HepG2 (cell line): ENCODE results near the gene IFT122. TPM values are rescaled to one million over a fixed set of nuclear protein-coding genes. Genes with fewer than 3 reads are reported as not detected.

Experiments used
- ATAC-seq: fragments of 200-7000 bp; cut with Tn5 transposase; 3 replicates; pipeline ENCODE4 v1.9.1; 2020; ENCODE audit warnings: mild to moderate bottlenecking, moderate library complexity
- BruUV-seq: library from RNA; stranded (reverse); fragments of 400-500 nt; replicated peaks from 2 replicates; lab custom pipeline; 2021; lab: Mats Ljungman, UMichigan
- CTCF ChIA-PET: fragments of 300-600 bp; formaldehyde crosslinking; extraction: SDS; loops from one replicate; lab custom pipeline; 2021; ENCODE audit warnings: low total read pairs, inconsistent platforms, low intra/inter-chr PET ratio; lab: Yijun Ruan, JAX
- POLR2A ChIA-PET: fragments of 350-600 bp; sonication (Branson Sonifier 250); formaldehyde crosslinking; loops from one replicate; lab custom pipeline; 2020; ENCODE audit warnings: antibody characterized with exemption, inconsistent platforms; lab: Yijun Ruan, JAX
- DNase-seq: peaks from one replicate; pipeline ENCODE4 v3.0.0-alpha.2; 2015; ENCODE audit warnings: low spot score
- FAIRE-seq: peaks from 3 replicates; lab custom pipeline; 2011; peaks lifted over from hg19 to GRCh38; lab: Jason Lieb, UNC
- H2AFZ ChIP-seq: one replicate; pipeline ENCODE4 v1.6.1; 2011; ENCODE audit warnings: low read length, inconsistent platforms
- H3K27ac ChIP-seq: fragments of 300-600 bp; 3 replicates; pipeline ENCODE4 v1.8.0; 2011; ENCODE audit warnings: mixed run types, mild to moderate bottlenecking, mixed read lengths, low read length, inconsistent platforms; ENCODE audit not compliant: insufficient read depth; ENCODE audit errors: extremely low read length
- H3K27me3 ChIP-seq, 2 experiments: fragments of 200-600 bp in 1 of 2; 2 replicates in 1 of 2; 3 replicates in 1 of 2; pipeline versions ENCODE4 v1.6.0 to v1.8.0; 2011; ENCODE audit warnings: low read length in 2 of 2, mild to moderate bottlenecking in 2 of 2, moderate library complexity in 2 of 2, inconsistent platforms in 1 of 2; ENCODE audit not compliant: insufficient read depth in 2 of 2, control insufficient read depth in 1 of 2
- H3K36me3 ChIP-seq, 2 experiments: fragments of 200-600 bp in 1 of 2; replicated peaks in 1 of 2; 2 replicates in 1 of 2; 3 replicates in 1 of 2; pipeline versions ENCODE4 v1.5.1 to v1.8.0; 2011; ENCODE audit warnings: low read length in 2 of 2, inconsistent platforms in 1 of 2; ENCODE audit not compliant: insufficient read depth in 2 of 2, control insufficient read depth in 1 of 2
- H3K4me1 ChIP-seq: 2 replicates; pipeline ENCODE4 v1.5.1; 2012; ENCODE audit warnings: low read length, inconsistent platforms; ENCODE audit not compliant: insufficient read depth
- H3K4me2 ChIP-seq: 2 replicates; pipeline ENCODE4 v1.6.0; 2011; ENCODE audit warnings: low read depth, low read length, inconsistent platforms
- H3K4me3 ChIP-seq, 3 experiments: fragments of 200-600 bp in 1 of 3; sonication (generic), shearing (Covaris generic) in 1 of 3; replicated peaks in 1 of 3; 2 replicates each; pipeline ENCODE4 v1.5.1; 2011 to 2016; ENCODE audit warnings: low read length in 3 of 3, inconsistent platforms in 2 of 3, low read depth in 2 of 3, mild to moderate bottlenecking in 2 of 3, control low read depth in 1 of 3, mixed read lengths in 1 of 3; ENCODE audit not compliant: insufficient read depth in 1 of 3
- H3K79me2 ChIP-seq: one replicate; pipeline ENCODE4 v1.6.1; 2011; ENCODE audit warnings: low read length, inconsistent platforms; ENCODE audit not compliant: insufficient read depth
- H3K9ac ChIP-seq: 2 replicates; pipeline ENCODE4 v1.6.0; 2011; ENCODE audit warnings: mild to moderate bottlenecking, low read depth, low read length, inconsistent platforms; ENCODE audit not compliant: insufficient read depth
- H3K9me3 ChIP-seq: 2 replicates; pipeline ENCODE4 v1.5.1; 2012; ENCODE audit warnings: mild to moderate bottlenecking, low read length
- H4K20me1 ChIP-seq: 2 replicates; pipeline ENCODE4 v1.6.0; 2011; ENCODE audit warnings: inconsistent platforms, mild to moderate bottlenecking, low read length, moderate library complexity; ENCODE audit not compliant: insufficient read depth
- ARID2 ChIP-seq: sonication (generic); formaldehyde crosslinking; IDR thresholded peaks from 2 replicates; pipeline ENCODE4 v1.8.1; 2022; ENCODE audit warnings: mild to moderate bottlenecking, missing genetic modification reagents, borderline replicate concordance
- FOXA3 ChIP-seq: IDR thresholded peaks from 2 replicates; pipeline ENCODE4 v1.6.1; 2016; ENCODE audit warnings: missing genetic modification reagents, missing compliant biosample characterization
- HNF4G ChIP-seq, 2 experiments: sonication (generic) in 1 of 2; formaldehyde crosslinking in 1 of 2; IDR thresholded peaks; 2 replicates each; pipeline versions ENCODE4 v1.4.0 to v1.6.1; 2011 to 2020; ENCODE audit warnings: borderline replicate concordance in 2 of 2, low read depth in 2 of 2, mild to moderate bottlenecking in 2 of 2, low read length in 1 of 2, missing genetic modification reagents in 1 of 2, moderate library complexity in 1 of 2
- KDM5B ChIP-seq: sonication (generic); formaldehyde crosslinking; IDR thresholded peaks from 2 replicates; pipeline ENCODE4 v1.4.0; 2020; ENCODE audit warnings: missing genetic modification reagents, mild to moderate bottlenecking, borderline replicate concordance
- KMT2B ChIP-seq: IDR thresholded peaks from 2 replicates; pipeline ENCODE4 v1.6.1; 2016; ENCODE audit warnings: missing genetic modification reagents, missing compliant biosample characterization
- SP1 ChIP-seq, 2 experiments: fragments of 450-650 bp in 1 of 2; sonication (generic) in 1 of 2; formaldehyde crosslinking in 1 of 2; IDR thresholded peaks; 2 replicates each; pipeline versions ENCODE4 v1.4.0 to v1.6.1; 2016 to 2020; ENCODE audit warnings: missing genetic modification reagents in 1 of 2
- SP140L ChIP-seq: sonication (generic); formaldehyde crosslinking; IDR thresholded peaks from 2 replicates; pipeline ENCODE4 v1.4.0; 2020; ENCODE audit warnings: missing genetic modification reagents, borderline replicate concordance
- ZC3H13 ChIP-seq: sonication (generic); formaldehyde crosslinking; IDR thresholded peaks from 2 replicates; pipeline ENCODE4 v1.8.1; 2023; ENCODE audit warnings: mild to moderate bottlenecking, missing genetic modification reagents, moderate library complexity
- ZNF101 ChIP-seq: sonication (generic); formaldehyde crosslinking; IDR thresholded peaks from 2 replicates; pipeline ENCODE4 v1.4.0; 2020; ENCODE audit warnings: mild to moderate bottlenecking, low read depth, missing genetic modification reagents, borderline replicate concordance
- ZNF235 ChIP-seq: sonication (generic); formaldehyde crosslinking; IDR thresholded peaks from 2 replicates; pipeline ENCODE4 v1.8.1; 2023; ENCODE audit warnings: mild to moderate bottlenecking, missing genetic modification reagents, borderline replicate concordance
- ZNF282 ChIP-seq: fragments of 450-650 bp; IDR thresholded peaks from 2 replicates; pipeline ENCODE4 v1.6.1; 2018; ENCODE audit not compliant: partially characterized antibody
- ZNF552 ChIP-seq: sonication (generic); formaldehyde crosslinking; IDR thresholded peaks from 2 replicates; pipeline ENCODE4 v1.9.0; 2022; ENCODE audit warnings: missing genetic modification reagents, mild to moderate bottlenecking, borderline replicate concordance
- ZNF790 ChIP-seq: sonication (generic); formaldehyde crosslinking; IDR thresholded peaks from 2 replicates; pipeline ENCODE4 v1.8.0; 2022; ENCODE audit warnings: missing genetic modification reagents, mild to moderate bottlenecking, borderline replicate concordance
- WGBS: methylation state at CpG from one replicate; pipeline ENCODE4 v1.1.6; 2017; ENCODE audit warnings: low lambda C conversion rate; 5-methylcytosine and 5-hydroxymethylcytosine counted together
- in situ Hi-C: cut with HindIII; loops from 2 replicates; pipeline ENCODE4 v1.10.0; 2017; ENCODE audit warnings: low pct_unique_long_range_greater_than_20kb; ENCODE audit not compliant: extremely low pct_ligation_motif_present
- intact Hi-C: fragments of 100-400 bp; cut with micrococcal nuclease; formaldehyde crosslinking; loops from one replicate; pipeline ENCODE4 v1.10.0; 2022; ENCODE audit not compliant: unreplicated experiment
- polyA plus RNA-seq, 8 experiments: library from polyadenylated mRNA; depleted of rRNA in 3 of 8; stranded (reverse) in 7 of 8; unstranded in 1 of 8; fragments of >200 nt; fragmentation: Illumina TruSeq in 4 of 8; extraction: Trizol in 4 of 8; gene quantifications; 2 replicates each; pipeline versions ENCODE4 v1.2.1 to v1.2.3, GENCODE V29; 2011 to 2016; ENCODE audit warnings: low read depth in 4 of 8, missing spikeins in 1 of 8, mixed read lengths in 1 of 8; ENCODE audit not compliant: insufficient read depth in 1 of 8
- total RNA-seq, 5 experiments: library from RNA; depleted of rRNA; stranded (reverse); fragments of >200 nt; fragmentation: Illumina TruSeq; extraction: Trizol; gene quantifications; 2 replicates each; pipeline ENCODE4 v1.2.3, GENCODE V29; 2016; ENCODE audit warnings: low read depth in 1 of 5
- TF ChIP-seq, protein P1 (sequence below): sonication (generic); formaldehyde crosslinking; conservative IDR thresholded peaks from 2 replicates; pipeline ENCODE4 v1.8.0; 2022; ENCODE audit warnings: mild to moderate bottlenecking, moderate library complexity, missing genetic modification reagents
- TF ChIP-seq, protein P2 (sequence below): IDR thresholded peaks from 2 replicates; pipeline ENCODE4 v1.6.1; 2016
- TF ChIP-seq, protein P3 (sequence below): sonication (generic); formaldehyde crosslinking; IDR thresholded peaks from 2 replicates; pipeline ENCODE4 v1.4.0; 2020; ENCODE audit warnings: mild to moderate bottlenecking, missing genetic modification reagents
- TF ChIP-seq, protein P4 (sequence below): sonication (generic); formaldehyde crosslinking; IDR thresholded peaks from 2 replicates; pipeline ENCODE4 v1.5.0; 2020; ENCODE audit warnings: mild to moderate bottlenecking, missing genetic modification reagents, borderline replicate concordance

Gene IFT122
- total and polyA plus RNA-seq, 2 of the 13 experiments (the other 11 are each of a cell fraction or from before 2014, with no cell fraction given), result 10.1 to 10.3 TPM

DNA sequence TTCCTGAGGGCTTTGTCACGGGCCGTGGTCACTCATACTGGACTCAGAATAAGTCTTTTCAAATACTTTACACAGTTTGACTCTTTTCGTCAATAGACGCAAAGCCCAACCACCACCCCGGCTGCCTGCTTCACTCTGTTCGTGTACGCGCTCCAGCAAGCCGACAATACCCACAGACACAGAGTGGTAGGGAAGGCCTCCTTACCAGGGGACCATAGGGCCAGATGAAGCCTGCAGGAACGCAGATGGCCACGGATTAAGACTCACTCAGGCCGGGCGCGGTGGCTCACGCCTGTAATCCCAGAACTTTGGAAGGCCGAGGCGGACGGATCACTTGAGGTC lies 41.2 kb upstream of the IFT122 start:
- Histone ChIP-seq H3K4me3 (peak overlapping the region; percentile 61 to 86 (median 85)), H3K27ac (peak overlapping the region; percentile 87), H3K9me3 (no peaks in the 10 kb centered on the region), H3K4me2 (peak overlapping the region; percentile 88), H3K4me1 (peaks cover 80% of the 10 kb centered on the region), H4K20me1 (peaks cover 3% of the 10 kb centered on the region; the same call in 1 of the 2 replicates), H3K27me3 (no peaks in the 10 kb centered on the region; a peak in 1 of 5 replicates), H3K9ac (peak overlapping the region; percentile 88), H2AFZ (no peak overlapping the region), H3K36me3 (peaks cover 0 to 15% of the 10 kb centered on the region in 2 experiments; a peak in 2 of 5 replicates), H3K79me2 (peaks cover 46% of the 10 kb centered on the region)
- no TSS peak for BruUV-seq
- in situ Hi-C loops (no loop called here), intact Hi-C loops (loop anchor here (1.0 kb wide), 1 partner anchor 15 kb away; no protein-coding TSS in a partner anchor)
- 0% methylated on average over 16 of the region's 18 CpGs for WGBS
- CTCF ChIA-PET, result no interaction called here
- FAIRE-seq (no peak), DNase-seq (no peak), ATAC-seq (peak; percentile 46)
- POLR2A ChIA-PET, result interaction anchor here (2.2 to 2.9 kb wide), 2 partner anchors 15 to 41 kb away, joined by 9 to 23 read pairs; partner anchors contain the start of genes IFT122 and MBD4
- TF ChIP-seq ZNF282, result no peak
- TF ChIP-seq, protein P1, sequence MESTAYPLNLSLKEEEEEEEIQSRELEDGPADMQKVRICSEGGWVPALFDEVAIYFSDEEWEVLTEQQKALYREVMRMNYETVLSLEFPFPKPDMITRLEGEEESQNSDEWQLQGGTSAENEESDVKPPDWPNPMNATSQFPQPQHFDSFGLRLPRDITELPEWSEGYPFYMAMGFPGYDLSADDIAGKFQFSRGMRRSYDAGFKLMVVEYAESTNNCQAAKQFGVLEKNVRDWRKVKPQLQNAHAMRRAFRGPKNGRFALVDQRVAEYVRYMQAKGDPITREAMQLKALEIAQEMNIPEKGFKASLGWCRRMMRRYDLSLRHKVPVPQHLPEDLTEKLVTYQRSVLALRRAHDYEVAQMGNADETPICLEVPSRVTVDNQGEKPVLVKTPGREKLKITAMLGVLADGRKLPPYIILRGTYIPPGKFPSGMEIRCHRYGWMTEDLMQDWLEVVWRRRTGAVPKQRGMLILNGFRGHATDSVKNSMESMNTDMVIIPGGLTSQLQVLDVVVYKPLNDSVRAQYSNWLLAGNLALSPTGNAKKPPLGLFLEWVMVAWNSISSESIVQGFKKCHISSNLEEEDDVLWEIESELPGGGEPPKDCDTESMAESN, result no peak
- TF ChIP-seq ZNF790 (CRISPR knock-in tag), result no peak
- no peak for TF ChIP-seq ZNF235 (CRISPR knock-in tag)
- TF ChIP-seq, protein P2, sequence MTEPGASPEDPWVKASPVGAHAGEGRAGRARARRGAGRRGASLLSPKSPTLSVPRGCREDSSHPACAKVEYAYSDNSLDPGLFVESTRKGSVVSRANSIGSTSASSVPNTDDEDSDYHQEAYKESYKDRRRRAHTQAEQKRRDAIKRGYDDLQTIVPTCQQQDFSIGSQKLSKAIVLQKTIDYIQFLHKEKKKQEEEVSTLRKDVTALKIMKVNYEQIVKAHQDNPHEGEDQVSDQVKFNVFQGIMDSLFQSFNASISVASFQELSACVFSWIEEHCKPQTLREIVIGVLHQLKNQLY (CRISPR knock-in tag), result no peak
- no peak for TF ChIP-seq ZNF552 (CRISPR knock-in tag)
- TF ChIP-seq KMT2B (CRISPR knock-in tag), result no peak
- TF ChIP-seq KDM5B (CRISPR knock-in tag), result no peak
- TF ChIP-seq ZC3H13 (CRISPR knock-in tag), result no peak
- no peak for TF ChIP-seq SP140L
- TF ChIP-seq, protein P3, sequence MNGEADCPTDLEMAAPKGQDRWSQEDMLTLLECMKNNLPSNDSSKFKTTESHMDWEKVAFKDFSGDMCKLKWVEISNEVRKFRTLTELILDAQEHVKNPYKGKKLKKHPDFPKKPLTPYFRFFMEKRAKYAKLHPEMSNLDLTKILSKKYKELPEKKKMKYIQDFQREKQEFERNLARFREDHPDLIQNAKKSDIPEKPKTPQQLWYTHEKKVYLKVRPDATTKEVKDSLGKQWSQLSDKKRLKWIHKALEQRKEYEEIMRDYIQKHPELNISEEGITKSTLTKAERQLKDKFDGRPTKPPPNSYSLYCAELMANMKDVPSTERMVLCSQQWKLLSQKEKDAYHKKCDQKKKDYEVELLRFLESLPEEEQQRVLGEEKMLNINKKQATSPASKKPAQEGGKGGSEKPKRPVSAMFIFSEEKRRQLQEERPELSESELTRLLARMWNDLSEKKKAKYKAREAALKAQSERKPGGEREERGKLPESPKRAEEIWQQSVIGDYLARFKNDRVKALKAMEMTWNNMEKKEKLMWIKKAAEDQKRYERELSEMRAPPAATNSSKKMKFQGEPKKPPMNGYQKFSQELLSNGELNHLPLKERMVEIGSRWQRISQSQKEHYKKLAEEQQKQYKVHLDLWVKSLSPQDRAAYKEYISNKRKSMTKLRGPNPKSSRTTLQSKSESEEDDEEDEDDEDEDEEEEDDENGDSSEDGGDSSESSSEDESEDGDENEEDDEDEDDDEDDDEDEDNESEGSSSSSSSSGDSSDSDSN (CRISPR knock-in tag), result peak; percentile 57; the same call in 1 of the 2 replicates
- no peak for TF ChIP-seq ARID2 (CRISPR knock-in tag)
- no peak for TF ChIP-seq FOXA3 (CRISPR knock-in tag)
- no peak for TF ChIP-seq ZNF101 (CRISPR knock-in tag)
- no peak for TF ChIP-seq SP1 (IDR thresholded peaks at IDR 0.05)
- TF ChIP-seq SP1 (CRISPR knock-in tag; IDR thresholded peaks at IDR 0.05), result no peak
- TF ChIP-seq, protein P4, sequence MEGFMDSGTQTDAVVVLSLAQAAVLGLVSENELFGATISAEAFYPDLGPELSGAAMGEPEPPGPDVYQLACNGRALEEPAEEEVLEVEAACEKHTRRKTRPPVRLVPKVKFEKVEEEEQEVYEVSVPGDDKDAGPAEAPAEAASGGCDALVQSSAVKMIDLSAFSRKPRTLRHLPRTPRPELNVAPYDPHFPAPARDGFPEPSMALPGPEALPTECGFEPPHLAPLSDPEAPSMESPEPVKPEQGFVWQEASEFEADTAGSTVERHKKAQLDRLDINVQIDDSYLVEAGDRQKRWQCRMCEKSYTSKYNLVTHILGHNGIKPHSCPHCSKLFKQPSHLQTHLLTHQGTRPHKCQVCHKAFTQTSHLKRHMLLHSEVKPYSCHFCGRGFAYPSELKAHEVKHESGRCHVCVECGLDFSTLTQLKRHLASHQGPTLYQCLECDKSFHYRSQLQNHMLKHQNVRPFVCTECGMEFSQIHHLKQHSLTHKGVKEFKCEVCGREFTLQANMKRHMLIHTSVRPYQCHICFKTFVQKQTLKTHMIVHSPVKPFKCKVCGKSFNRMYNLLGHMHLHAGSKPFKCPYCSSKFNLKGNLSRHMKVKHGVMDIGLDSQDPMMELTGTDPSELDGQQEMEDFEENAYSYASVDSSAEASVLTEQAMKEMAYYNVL (CRISPR knock-in tag), result no peak
- TF ChIP-seq HNF4G (IDR thresholded peaks at IDR 0.05; ENCODE audit: borderline replicate concordance, low read depth, low read length), result no peak
- TF ChIP-seq HNF4G (CRISPR knock-in tag; IDR thresholded peaks at IDR 0.05; ENCODE audit: borderline replicate concordance, low read depth), result no peak
